Panc1 (cell line): Measurements from ENCODE around the gene DEPP1.

Experiments
- CTCF ChIP-seq: fragments of 450-650 bp; IDR thresholded peaks from 2 replicates; pipeline ENCODE4 v1.5.1; 2017; ENCODE audit warnings: mild to moderate bottlenecking
- POLR2AphosphoS5 ChIP-seq: IDR thresholded peaks from 2 replicates; pipeline ENCODE4 v1.6.1; 2012; ENCODE audit warnings: mild to moderate bottlenecking, low read depth, low read length, moderate library complexity
- REST ChIP-seq, 2 experiments: IDR thresholded peaks; 2 replicates each; pipeline ENCODE4 v1.6.1; 2011 to 2012; ENCODE audit warnings: low read depth in 2 of 2, control low read depth in 1 of 2, low read length in 1 of 2, mild to moderate bottlenecking in 1 of 2, moderate library complexity in 1 of 2; ENCODE audit not compliant: insufficient read depth in 1 of 2
- TCF7L2 ChIP-seq: IDR thresholded peaks from 2 replicates; pipeline ENCODE4 v1.6.1; 2011; ENCODE audit warnings: mild to moderate bottlenecking, low read depth, low read length, inconsistent platforms

- TF ChIP-seq CTCF (no peak), POLR2AphosphoS5 (no peak), REST (IDR thresholded peaks at IDR 0.05; ENCODE audit: insufficient read depth in 1 of 2, low read depth in 2 of 2, low read length in 1 of 2) (no peak), TCF7L2 (no peak)
These were observed 38.8 kb downstream of the DEPP1 start for GRCh38 chr10:44939691-44940401.
